CD4-positive, alpha-beta T cell treated with Interleukin-4 for 1 hour (primary cell): ENCODE measurements around the gene EMC1.
"Not testable (repeated sequence)": the region's sequence is repeated elsewhere in the genome, so short reads cannot be mapped to it uniquely, and the experiment has no call there.

Experiments
- DNase-seq, 2 donors: peaks; one replicate each; pipeline ENCODE4 v3.0.0-alpha.2; 2020 to 2022

The EMC1 gene

GRCh38 chr1:19260211-19261138, 9.2 kb upstream of the EMC1 start:
- no peak for DNase-seq

GRCh38 chr1:19258353-19258752, 7.0 kb upstream of the EMC1 start:
- DNase-seq: no peak

DNA sequence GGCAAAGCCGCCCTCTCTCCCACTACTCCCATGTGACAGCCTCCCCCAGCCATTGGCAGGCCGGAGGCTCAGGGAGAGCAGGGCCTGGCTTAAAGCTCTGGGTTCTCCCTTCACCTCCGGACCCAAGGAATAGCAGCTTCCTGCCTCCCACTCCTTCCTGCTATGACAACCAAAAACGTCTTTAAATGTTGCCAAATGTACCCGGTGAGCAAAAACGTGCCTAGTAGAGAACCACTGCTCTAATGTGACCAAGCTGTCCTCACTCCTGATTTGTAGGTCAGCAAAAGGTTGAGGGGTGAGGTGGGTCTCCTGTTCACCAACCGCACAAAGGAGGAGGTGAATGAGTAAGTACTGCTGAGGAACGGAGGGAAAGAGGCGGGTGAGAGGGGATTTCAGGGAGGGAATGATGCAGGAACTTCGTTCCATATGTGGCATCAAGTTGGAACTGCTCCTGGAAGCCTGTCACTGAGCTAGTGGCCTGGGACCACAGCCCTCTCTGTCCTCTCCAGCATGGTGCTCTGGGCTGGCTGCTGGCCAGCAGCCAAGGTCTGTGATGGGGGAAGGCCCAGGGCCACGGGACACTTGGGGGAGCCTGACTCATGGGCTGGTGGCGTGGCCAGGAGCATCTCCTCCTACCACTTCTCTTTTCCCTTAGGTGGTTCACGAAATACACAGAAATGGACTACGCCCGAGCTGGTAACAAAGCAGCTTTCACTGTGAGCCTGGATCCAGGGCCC, 6.0 kb upstream of the EMC1 start:
- no peak for DNase-seq

GRCh38 chr1:19256301-19256700, 5.0 kb upstream of the EMC1 start:
- not testable (repeated sequence) for DNase-seq

DNA sequence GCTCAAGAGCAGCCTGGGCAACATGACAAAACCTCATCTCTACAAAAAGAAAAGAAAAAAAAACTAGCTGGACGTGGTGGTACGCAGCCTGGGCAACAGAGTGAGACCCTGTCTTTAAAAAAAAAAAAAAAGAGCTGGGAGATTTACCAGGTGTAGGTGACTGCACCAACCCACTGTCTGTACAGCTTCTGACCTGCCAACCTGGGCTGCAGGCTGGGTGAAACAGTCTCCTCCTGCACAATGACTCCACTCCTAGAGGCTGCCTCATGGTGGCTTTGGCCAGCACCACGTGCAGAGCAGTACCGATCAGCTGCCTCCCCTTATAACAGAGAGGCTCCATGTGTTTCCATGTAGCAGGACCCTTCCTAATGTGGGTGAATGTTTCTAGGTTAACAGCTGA, 4.0 kb upstream of the EMC1 start:
- no peak for DNase-seq

DNA sequence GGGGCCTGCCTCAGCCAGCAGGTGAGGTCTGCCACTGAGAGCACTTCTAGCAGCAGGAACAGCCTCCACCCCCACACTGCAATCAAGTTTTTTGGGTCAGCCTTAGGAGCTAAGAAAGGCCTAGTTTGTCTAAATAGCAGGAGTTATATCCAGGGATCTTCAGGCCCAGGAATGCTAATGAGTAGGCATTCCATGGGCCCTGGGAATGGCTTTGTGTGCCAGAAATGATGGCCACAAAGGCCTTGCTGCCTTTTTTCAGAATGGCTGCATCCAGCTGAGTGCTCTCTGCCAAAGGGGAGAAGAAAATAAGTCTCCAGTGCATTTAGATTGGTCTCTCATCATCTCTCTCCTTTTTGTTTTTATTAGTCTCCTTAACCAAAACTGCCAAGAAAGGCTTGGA, 3.1 kb upstream of the EMC1 start:
- DNase-seq: no peak

GRCh38 chr1:19250629-19251304, 557 bp downstream of the EMC1 start:
- DNase-seq: peak in 1 of 2 donors; percentile 2

DNA sequence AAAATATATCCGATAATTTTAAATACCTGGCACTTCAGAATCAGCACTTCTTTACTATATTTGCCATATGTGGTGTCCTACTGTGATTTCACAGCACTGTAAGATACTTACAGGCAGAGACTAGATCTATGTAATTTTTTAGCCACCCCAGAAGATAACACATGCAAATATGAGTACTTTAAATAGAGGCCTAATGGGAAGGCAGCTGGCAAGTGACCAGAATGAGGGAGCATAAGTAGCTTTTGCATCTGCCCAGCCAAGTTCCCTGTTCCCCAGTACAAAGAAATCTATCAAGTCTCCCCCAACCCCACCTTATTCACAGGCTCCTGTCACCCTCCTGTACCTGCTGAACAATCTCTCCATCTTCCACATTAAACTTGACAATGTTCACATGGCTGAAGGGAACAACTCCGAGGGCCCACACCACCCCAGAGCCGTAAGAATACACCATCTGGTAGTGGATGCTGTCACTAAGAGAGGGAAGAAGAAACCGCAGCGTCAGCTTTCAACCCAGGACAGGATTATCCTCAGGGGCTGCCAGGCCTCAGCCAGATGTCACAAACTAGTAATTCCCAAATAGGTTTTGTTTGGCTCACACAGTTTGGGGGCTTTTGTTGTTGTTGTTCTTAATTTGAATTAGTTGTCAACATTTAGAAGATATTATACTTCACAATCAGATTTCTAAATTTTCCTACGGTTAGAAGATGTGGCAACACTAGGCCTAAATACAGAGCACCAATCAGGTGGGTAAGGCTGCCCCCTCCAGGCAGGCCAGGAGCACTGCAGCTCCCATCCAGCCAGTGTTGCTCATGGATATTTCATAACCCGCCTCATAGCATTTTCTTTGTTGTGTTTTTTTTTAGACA, 10.4 kb downstream of the EMC1 start:
- peak; percentile 68 to 73 for DNase-seq

DNA sequence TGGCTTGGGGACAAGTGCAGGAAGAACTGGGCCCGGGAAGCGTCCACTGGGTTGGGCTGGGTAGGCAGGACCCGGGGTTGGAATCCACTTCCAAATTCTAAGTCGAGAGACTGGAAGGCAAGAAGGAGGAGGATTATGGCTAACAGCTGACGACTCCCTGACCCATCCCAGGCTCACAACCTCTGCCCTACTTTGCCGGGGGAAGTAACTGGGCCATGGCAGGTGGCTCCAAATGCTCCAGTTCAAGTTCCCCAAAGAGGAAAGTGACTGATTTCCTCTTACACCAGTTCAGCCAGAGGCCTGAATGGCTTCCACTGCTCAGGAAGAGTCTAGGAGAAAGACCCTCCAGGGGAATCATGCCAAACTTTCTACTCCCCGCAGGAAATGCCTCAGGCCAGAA, 11.4 kb downstream of the EMC1 start:
- DNase-seq: no peak

- DNase-seq: no peak
These were observed 17.1 kb downstream of the EMC1 start for GRCh38 chr1:19234224-19234623.

- DNase-seq: no peak
These were observed 18.8 kb downstream of the EMC1 start for GRCh38 chr1:19232524-19232846.

GRCh38 chr1:19231736-19232523, 19.4 kb downstream of the EMC1 start:
- not testable (repeated sequence) for DNase-seq

DNA sequence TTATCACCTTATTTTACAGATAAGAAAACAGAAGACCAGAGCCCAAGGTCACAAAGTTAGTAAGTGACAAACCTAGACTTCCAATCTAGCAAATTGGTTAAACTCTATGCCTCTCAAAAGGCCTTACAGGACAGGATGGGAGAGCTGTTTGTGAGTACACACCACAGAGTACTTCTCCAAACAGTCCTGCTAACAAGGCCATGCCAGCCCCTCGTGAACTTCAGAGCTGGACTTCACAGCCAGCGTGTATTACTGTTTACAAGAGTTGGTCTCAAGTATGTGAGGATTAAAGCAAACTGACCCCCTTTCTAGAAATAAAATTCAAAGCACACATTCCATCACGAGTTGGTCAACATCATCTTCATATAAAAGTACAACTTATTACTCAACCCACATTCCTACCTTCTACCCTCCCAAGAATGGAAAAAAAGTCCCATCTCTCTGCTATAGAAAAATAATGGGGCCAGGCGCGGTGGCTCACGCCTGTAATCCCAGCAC, 21.4 kb downstream of the EMC1 start:
- DNase-seq: no peak

- DNase-seq: no peak
These were observed 22.1 kb downstream of the EMC1 start for GRCh38 chr1:19229229-19229628.

DNA sequence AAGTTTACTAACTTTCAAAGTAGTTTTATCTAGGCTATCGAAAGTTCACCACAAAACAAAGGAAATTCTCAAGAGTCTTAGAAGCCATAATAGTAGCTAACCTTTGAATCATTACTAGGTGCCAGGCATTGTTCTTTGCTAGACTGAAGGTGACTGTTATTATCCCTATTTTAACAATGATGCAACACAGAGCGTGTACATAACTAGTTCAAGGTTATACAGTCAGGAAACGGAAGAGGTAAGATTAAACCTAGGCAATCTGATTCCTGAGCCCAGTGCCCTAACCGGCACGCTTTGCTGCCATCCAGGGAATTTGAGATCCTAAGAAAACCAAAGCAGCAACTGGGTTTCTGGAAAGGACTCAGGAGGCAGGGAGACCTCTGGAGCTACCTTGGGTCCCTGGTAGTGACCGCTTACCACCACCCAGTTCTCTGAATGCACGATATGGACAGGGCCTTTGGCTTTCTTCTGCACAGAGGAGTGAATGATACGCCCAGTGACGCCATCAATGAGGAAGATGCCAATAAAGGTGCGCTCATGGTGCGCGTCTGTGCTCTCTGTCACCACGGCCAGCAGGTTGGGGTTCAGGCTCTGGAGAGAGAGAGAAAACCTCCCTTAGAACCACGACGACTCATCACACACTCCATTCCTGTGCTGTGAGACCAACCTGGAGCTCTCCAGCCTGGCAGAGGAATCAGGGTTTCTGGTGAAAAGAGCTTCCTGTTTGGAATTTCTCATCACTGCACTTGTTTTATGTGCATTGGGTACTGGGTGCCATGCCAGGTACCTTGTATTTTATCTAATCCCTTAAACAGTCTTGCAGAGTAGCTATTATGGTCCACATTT, 28.1 kb downstream of the EMC1 start:
- DNase-seq: no peak

DNA sequence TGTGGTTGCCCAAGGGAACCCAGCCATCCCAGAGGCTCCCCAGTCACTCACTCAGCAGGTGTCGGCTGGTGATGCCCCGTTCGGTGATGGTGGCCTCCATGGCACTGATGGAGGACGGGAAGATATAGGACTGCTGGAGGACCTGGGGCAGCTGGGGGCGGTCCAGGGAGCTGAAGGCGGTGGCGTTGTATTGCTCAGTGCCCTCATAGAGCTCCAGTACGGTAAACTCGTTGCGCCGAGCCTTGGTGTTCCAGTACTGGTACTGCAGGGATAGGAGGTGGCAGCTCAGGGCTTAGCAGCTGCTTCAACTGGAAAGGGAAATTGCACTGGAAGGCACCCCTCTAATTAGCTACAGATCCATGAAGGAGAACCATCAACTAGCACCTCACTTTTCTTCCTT, 28.8 kb downstream of the EMC1 start:
- DNase-seq: no peak

- DNase-seq: no peak
These were observed 30.3 kb downstream of the EMC1 start for GRCh38 chr1:19220991-19221390.

DNA sequence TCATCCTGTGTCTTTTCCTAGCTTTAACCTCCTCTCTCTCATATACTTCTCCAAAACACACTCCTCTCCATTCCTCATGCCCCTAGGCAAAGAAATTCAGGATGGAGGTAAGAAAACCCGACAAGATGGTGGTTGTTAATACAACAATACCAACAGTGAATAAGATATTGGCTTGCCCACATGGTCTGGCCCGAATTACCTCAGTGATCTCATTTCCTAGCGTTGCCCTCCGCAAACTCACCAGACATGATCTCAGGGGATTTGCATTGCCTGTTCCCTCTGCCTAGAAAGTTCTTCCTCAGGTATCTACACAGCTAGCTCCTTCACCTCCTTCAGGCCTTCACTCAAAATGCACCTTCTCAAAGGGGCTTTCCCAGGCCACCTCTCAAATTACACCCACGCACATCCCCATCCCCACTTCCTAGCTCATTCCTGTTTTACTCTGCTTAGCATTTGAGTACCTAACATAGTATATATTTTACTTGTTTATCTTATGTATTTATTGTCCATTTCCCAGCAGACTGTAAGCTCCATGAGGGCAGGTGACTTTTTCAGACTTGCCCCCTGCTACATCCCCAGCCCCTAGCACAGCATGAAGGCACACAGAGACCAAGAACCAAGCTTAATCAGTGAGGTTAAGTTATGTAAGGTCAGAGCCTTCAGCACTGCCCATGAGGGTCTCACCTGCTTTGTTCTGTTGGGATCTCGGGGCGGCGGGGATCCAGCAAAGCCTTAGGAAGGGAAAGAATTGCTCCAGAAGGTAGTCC, 31.1 kb downstream of the EMC1 start:
- no peak for DNase-seq

DNA sequence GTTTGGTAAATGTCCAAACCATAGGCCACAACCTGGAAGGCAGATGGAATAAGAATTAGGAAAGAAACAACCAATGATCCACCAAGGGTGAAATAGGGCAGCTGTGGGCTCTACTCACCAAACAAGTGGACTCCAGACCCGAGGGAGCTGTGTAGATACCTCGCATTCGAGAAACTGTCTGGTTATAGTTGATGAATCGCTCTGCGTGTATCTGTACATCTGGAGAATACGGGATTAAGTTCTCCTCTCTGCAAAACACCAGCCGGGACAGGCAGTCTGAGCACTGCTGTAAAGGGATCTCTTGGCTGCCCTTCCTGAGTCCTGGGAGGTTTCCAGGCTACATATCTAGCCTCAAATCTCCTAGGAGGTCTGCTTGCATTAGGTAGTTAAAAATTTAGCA, 31.9 kb downstream of the EMC1 start:
- DNase-seq: no peak

DNA sequence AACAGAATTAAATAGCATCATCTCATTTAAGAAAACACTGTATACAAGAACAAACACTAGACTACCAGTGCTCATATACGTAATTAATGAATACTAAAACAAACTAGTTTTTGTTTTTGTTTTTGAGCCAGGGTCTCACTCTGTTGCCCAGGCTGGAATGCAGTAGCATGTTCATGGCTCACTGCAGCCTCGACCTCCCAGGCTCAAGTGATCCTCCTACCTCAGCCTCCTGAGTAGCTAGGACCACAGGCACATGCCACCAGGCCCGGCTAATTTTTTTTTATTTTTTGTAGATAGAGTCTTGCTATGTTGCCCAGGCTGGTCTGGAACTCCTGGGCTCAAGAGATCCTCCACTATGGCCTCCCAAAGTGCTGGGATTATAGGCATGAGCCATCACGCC, 34.7 kb downstream of the EMC1 start:
- DNase-seq: not testable (repeated sequence)
